ENCODE data around the gene TM9SF2.

Gene TM9SF2

DNA sequence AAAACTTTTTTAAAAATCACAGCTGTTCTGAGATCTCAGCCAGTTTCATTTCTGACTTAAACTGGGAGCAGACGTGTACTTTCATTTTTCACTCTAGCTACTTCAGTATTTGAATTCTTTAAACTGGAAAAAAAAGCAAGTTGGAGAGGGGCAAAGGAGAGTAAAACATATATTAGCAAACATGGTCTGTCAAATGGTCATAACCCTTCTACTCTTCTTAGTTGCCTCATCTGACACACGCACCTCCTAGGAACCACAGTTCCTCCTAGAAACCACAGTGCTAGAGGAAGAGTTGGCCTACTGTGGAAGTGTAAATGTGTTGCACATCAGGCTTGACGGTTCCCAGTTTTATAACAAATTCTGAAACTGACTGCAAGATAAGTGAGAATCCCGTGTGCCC is 47.2 kb downstream of the TM9SF2 start:
- H3K4me3 ChIP-seq (ENCODE audit: low read depth, low read length): no peak overlapping the region
- TF ChIP-seq CTCF (IDR thresholded peaks at IDR 0.05; ENCODE audit: control insufficient read depth, extremely low read depth, insufficient read depth): no peak
- no peak for DNase-seq (ENCODE audit: low read depth)

- H3K4me3 ChIP-seq (ENCODE audit: low read depth, low read length): no peak overlapping the region
- no peak for TF ChIP-seq CTCF (IDR thresholded peaks at IDR 0.05; ENCODE audit: control insufficient read depth, extremely low read depth, insufficient read depth)
- DNase-seq (ENCODE audit: low read depth): no peak
Measured at GRCh38 chr13:99553033-99553432, 51.8 kb downstream of the TM9SF2 start.

- no peak for TF ChIP-seq CTCF (IDR thresholded peaks at IDR 0.05; ENCODE audit: control insufficient read depth, extremely low read depth, insufficient read depth)
Measured at GRCh38 chr13:99555149-99555548, 53.9 kb downstream of the TM9SF2 start.

GRCh38 chr13:99556867-99557443 is 55.7 kb downstream of the TM9SF2 start:
- no peak for DNase-seq (ENCODE audit: low read depth)
- no peak overlapping the region for H3K4me3 ChIP-seq (ENCODE audit: low read depth, low read length)
- no peak for TF ChIP-seq CTCF (IDR thresholded peaks at IDR 0.05; ENCODE audit: control insufficient read depth, extremely low read depth, insufficient read depth)

More at GRCh38 chr13:99555149-99555548, 53.9 kb downstream of the TM9SF2 start:
- no peak overlapping the region for H3K4me3 ChIP-seq (ENCODE audit: low read depth, low read length)
- DNase-seq (ENCODE audit: low read depth): no peak

DNA sequence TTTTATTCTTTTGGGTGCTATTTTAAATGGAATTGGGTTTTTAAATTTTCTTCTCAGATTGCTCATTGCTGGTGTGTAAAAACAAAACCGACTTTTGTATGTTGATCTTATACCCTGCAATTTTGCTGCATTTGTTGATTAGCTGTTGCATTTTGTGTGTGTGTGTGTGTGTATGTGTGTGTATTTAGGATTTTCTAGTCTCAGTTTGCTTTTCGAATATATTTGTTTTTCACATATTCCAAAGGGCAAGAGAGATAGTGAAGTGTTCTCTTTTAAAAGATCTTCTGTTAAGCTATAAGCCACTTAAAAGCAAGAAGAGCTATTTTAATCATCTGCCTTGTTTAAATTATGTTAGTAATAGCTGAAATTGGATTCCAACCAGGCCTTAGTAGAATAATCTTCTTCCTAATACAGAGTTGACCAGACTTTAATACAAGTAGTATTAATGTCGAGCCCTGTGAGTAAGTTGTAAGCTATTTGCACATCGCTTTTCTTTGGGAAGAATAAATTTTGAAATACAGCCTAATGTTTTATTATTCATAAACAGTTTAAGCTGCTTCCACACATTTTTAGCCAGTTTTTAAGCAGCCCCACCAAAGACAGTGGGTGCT is 57.4 kb downstream of the TM9SF2 start:
- no peak overlapping the region for H3K4me3 ChIP-seq (ENCODE audit: low read depth, low read length)
- no peak for TF ChIP-seq CTCF (IDR thresholded peaks at IDR 0.05; ENCODE audit: control insufficient read depth, extremely low read depth, insufficient read depth)
- no peak for DNase-seq (ENCODE audit: low read depth)

GRCh38 chr13:99559560-99559959 is 58.3 kb downstream of the TM9SF2 start:
- no peak for TF ChIP-seq CTCF (IDR thresholded peaks at IDR 0.05; ENCODE audit: control insufficient read depth, extremely low read depth, insufficient read depth)
- DNase-seq (ENCODE audit: low read depth): no peak
- H3K4me3 ChIP-seq (ENCODE audit: low read depth, low read length): no peak overlapping the region

DNA sequence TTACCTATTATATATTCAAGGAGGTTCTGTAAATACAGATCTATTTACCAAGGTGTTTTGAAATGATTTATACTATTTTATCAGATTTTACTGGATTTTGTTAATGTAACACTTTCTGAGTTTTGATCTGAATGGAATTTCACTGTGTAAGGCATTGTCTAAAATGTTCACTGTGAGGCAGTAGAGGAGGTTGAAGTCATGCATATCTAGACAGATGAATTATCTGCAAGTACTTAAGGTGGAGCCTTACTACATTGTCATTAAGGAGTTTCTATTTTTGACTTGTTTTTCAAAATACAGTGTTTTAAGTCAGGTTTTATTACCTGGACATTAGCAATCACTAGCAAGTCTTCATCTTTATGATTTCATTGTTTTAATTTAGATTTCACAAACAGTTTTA is 62.1 kb downstream of the TM9SF2 start:
- no peak for TF ChIP-seq CTCF (IDR thresholded peaks at IDR 0.05; ENCODE audit: control insufficient read depth, extremely low read depth, insufficient read depth)
- no peak overlapping the region for H3K4me3 ChIP-seq (ENCODE audit: low read depth, low read length)
- DNase-seq (ENCODE audit: low read depth): no peak
